Anterior cingulate cortex (tissue), 58 donors: ENCODE measurements around the gene PRAMEF27.
"Not testable (repeated sequence)": the region's sequence is repeated elsewhere in the genome, so short reads cannot be mapped to it uniquely, and the experiment has no call there.

Experiments
- DNase-seq, 58 donors: peaks; one replicate each; lab custom pipeline; 2025; lab: John Stamatoyannopoulos, UW

The PRAMEF27 gene

GRCh38 chr1:13056475-13056874 lies at the start of gene PRAMEF27:
PRAMEF27 (minus strand) TSS chr1:13056575; CDS start chr1:13053659, 2,916 bp downstream.
- not testable (repeated sequence) for DNase-seq

GRCh38 chr1:13070474-13070873 lies 14.1 kb upstream of the PRAMEF27 start, which contains the start of gene PRAMEF25:
PRAMEF25 (plus strand) TSS chr1:13070774; CDS start chr1:13073694, 2,920 bp downstream.
- DNase-seq = not testable (repeated sequence)

GRCh38 chr1:13019846-13020245 lies 36.5 kb downstream of the PRAMEF27 start:
- not testable (repeated sequence) for DNase-seq

- DNase-seq = not testable (repeated sequence)
Measured at GRCh38 chr1:13011932-13012331, 44.4 kb downstream of the PRAMEF27 start.

GRCh38 chr1:13009348-13009747 lies 47.0 kb downstream of the PRAMEF27 start:
- not testable (repeated sequence) for DNase-seq

- DNase-seq = not testable (repeated sequence)
Measured at GRCh38 chr1:13005732-13006131, 50.6 kb downstream of the PRAMEF27 start.
